Loucy (cell line): ENCODE measurements around the gene CDK6.

ENCODE experiments used
- H2AFZ ChIP-seq: fragments of 200-600 bp; sonication (generic); 2 replicates; pipeline ENCODE4 v1.6.0; 2016; ENCODE audit warnings: antibody characterized with exemption, mild to moderate bottlenecking, low read length, moderate library complexity
- H3F3A ChIP-seq: fragments of 200-600 bp; 2 replicates; pipeline ENCODE4 v1.6.0; 2016; ENCODE audit warnings: antibody characterized with exemption, low read depth, mild to moderate bottlenecking
- H3K27me3 ChIP-seq: fragments of 200-600 bp; sonication (generic); 2 replicates; pipeline ENCODE4 v1.6.1; 2014; ENCODE audit warnings: low read length, mild to moderate bottlenecking; ENCODE audit not compliant: insufficient read depth, poor library complexity, severe bottlenecking
- H3K36me3 ChIP-seq: fragments of 200-600 bp; sonication (generic); 2 replicates; pipeline ENCODE4 v1.6.1; 2016; ENCODE audit warnings: low read length; ENCODE audit not compliant: insufficient read depth
- H3K4me1 ChIP-seq: fragments of 200-600 bp; sonication (generic); 2 replicates; pipeline ENCODE4 v1.5.1; 2014; ENCODE audit warnings: low read length, mild to moderate bottlenecking; ENCODE audit not compliant: insufficient read depth, poor library complexity, severe bottlenecking
- H3K4me2 ChIP-seq: fragments of 200-600 bp; sonication (generic); 2 replicates; pipeline ENCODE4 v1.6.0; 2014; ENCODE audit warnings: antibody characterized with exemption, low read length, low read depth, mild to moderate bottlenecking; ENCODE audit not compliant: poor library complexity, severe bottlenecking
- H3K4me3 ChIP-seq: fragments of 200-600 bp; sonication (generic); 2 replicates; pipeline ENCODE4 v1.5.1; 2014; ENCODE audit warnings: low read length, mild to moderate bottlenecking, mixed read lengths; ENCODE audit not compliant: poor library complexity, severe bottlenecking
- H3K79me2 ChIP-seq: fragments of 200-600 bp; sonication (generic); 2 replicates; pipeline ENCODE4 v1.6.1; 2014; ENCODE audit warnings: low read length; ENCODE audit not compliant: insufficient read depth
- H3K9ac ChIP-seq: fragments of 200-600 bp; sonication (generic); 2 replicates; pipeline ENCODE4 v1.6.0; 2014; ENCODE audit warnings: mild to moderate bottlenecking, low read depth, low read length, moderate library complexity; ENCODE audit not compliant: poor library complexity, severe bottlenecking
- H3K9me2 ChIP-seq: fragments of 200-600 bp; sonication (generic); replicated peaks from 2 replicates; pipeline ENCODE4 v1.6.1; 2016; ENCODE audit warnings: low read depth, low read length, mixed read lengths
- H3K9me3 ChIP-seq: fragments of 200-600 bp; sonication (generic); 2 replicates; pipeline ENCODE4 v1.6.1; 2014; ENCODE audit warnings: mild to moderate bottlenecking, antibody characterized with exemption, low read length, low read depth; ENCODE audit not compliant: insufficient read depth
- H4K20me1 ChIP-seq: fragments of 200-600 bp; sonication (generic); 2 replicates; pipeline ENCODE4 v1.6.0; 2014; ENCODE audit warnings: antibody characterized with exemption, low read length, mild to moderate bottlenecking; ENCODE audit not compliant: insufficient read depth, poor library complexity, severe bottlenecking
- EZH2phosphoT487 ChIP-seq: fragments of 200-600 bp; IDR thresholded peaks from 2 replicates; pipeline ENCODE4 v1.6.1; 2018; ENCODE audit warnings: antibody characterized with exemption, mild to moderate bottlenecking, moderate library complexity, borderline replicate concordance
- TF ChIP-seq, protein P1 (sequence below): fragments of 200-600 bp; sonication (generic); conservative IDR thresholded peaks from 2 replicates; pipeline ENCODE4 v1.5.1; 2014; ENCODE audit warnings: mild to moderate bottlenecking, antibody characterized with exemption, low read length

Gene CDK6

GRCh38 chr7:92849322-92849721, 12.9 kb upstream of the CDK6 start:
- peak overlapping the region; percentile 68 for H3K4me3 ChIP-seq
- H3K9me3 ChIP-seq: no peaks in the 10 kb centered on the region
- H3K36me3 ChIP-seq: no peaks in the 10 kb centered on the region
- peak overlapping the region; percentile 75 for H3K4me2 ChIP-seq
- peak overlapping the region; percentile 71 for H3K9ac ChIP-seq
- peak overlapping the region; percentile 58 for H2AFZ ChIP-seq
- no peaks in the 10 kb centered on the region for H4K20me1 ChIP-seq
- no peaks in the 10 kb centered on the region for H3F3A ChIP-seq
- no peaks in the 10 kb centered on the region for H3K27me3 ChIP-seq
- H3K4me1 ChIP-seq: peaks cover 94% of the 10 kb centered on the region
- no peaks in the 10 kb centered on the region for H3K9me2 ChIP-seq
- TF ChIP-seq, protein P1, sequence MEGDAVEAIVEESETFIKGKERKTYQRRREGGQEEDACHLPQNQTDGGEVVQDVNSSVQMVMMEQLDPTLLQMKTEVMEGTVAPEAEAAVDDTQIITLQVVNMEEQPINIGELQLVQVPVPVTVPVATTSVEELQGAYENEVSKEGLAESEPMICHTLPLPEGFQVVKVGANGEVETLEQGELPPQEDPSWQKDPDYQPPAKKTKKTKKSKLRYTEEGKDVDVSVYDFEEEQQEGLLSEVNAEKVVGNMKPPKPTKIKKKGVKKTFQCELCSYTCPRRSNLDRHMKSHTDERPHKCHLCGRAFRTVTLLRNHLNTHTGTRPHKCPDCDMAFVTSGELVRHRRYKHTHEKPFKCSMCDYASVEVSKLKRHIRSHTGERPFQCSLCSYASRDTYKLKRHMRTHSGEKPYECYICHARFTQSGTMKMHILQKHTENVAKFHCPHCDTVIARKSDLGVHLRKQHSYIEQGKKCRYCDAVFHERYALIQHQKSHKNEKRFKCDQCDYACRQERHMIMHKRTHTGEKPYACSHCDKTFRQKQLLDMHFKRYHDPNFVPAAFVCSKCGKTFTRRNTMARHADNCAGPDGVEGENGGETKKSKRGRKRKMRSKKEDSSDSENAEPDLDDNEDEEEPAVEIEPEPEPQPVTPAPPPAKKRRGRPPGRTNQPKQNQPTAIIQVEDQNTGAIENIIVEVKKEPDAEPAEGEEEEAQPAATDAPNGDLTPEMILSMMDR: no peak
- TF ChIP-seq EZH2phosphoT487: no peak
- peaks cover 99% of the 10 kb centered on the region for H3K79me2 ChIP-seq

DNA sequence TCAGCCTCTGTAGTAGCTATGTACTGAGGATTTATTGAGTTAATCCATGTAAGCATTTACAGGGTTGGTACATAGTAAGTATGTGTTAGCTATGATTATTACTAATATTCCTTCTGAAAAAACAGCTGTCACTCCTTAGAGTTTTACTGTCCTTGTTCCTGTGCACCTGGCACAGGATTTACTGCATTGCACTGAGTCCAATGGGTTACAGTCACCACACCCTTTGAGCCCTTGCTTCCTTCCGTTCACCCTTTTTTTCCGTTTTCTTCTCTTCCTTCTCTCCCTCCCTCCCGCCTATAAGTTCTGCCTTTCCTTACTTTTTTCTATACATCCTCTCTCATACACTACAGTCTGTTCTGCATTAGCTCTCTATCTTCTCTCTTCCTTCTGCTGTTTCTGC, 12.5 kb upstream of the CDK6 start:
- Histone ChIP-seq H3K36me3 (no peaks in the 10 kb centered on the region), H3K4me1 (peaks cover 94% of the 10 kb centered on the region), H3K9me2 (no peaks in the 10 kb centered on the region), H3K27me3 (no peaks in the 10 kb centered on the region), H4K20me1 (no peaks in the 10 kb centered on the region), H2AFZ (peak overlapping the region; percentile 58), H3K79me2 (peaks cover 99% of the 10 kb centered on the region), H3K9ac (peak overlapping the region; percentile 71), H3F3A (no peaks in the 10 kb centered on the region), H3K4me2 (peak overlapping the region; percentile 75), H3K4me3 (peak overlapping the region; percentile 68), H3K9me3 (no peaks in the 10 kb centered on the region)
- TF ChIP-seq, protein P1: no peak
- no peak for TF ChIP-seq EZH2phosphoT487

- Histone ChIP-seq H3K4me2 (peak overlapping the region; percentile 75), H3K27me3 (no peaks in the 10 kb centered on the region), H2AFZ (no peak overlapping the region), H3K79me2 (peaks cover 99% of the 10 kb centered on the region), H3K9ac (peak overlapping the region; percentile 71), H3F3A (no peaks in the 10 kb centered on the region), H4K20me1 (no peaks in the 10 kb centered on the region), H3K9me2 (no peaks in the 10 kb centered on the region), H3K9me3 (no peaks in the 10 kb centered on the region; the same call in 1 of the 2 replicates), H3K4me1 (peaks cover 94% of the 10 kb centered on the region), H3K36me3 (no peaks in the 10 kb centered on the region), H3K4me3 (peak overlapping the region; percentile 68)
- TF ChIP-seq, protein P1: no peak
- TF ChIP-seq EZH2phosphoT487: no peak
Measured at GRCh38 chr7:92848441-92848840, 12.1 kb upstream of the CDK6 start.
